GM12878 (cell line): ENCODE measurements around the gene ART1. TPM values are rescaled to one million over a fixed set of nuclear protein-coding genes. Genes with fewer than 3 reads are reported as not detected.

Experiments
- ETV6 ChIP-seq, 2 experiments: fragments of 450-650 bp in 1 of 2; IDR thresholded peaks in 1 of 2; conservative IDR thresholded peaks in 1 of 2; 2 replicates each; pipeline ENCODE4 v1.6.1; 2014; ENCODE audit warnings: antibody characterized with exemption in 1 of 2, borderline replicate concordance in 1 of 2, low read depth in 1 of 2, mild to moderate bottlenecking in 1 of 2, moderate library complexity in 1 of 2
- MYC ChIP-seq: IDR thresholded peaks from 2 replicates; pipeline ENCODE4 v1.6.1; 2011; ENCODE audit warnings: mild to moderate bottlenecking, low read length, moderate library complexity, inconsistent platforms; ENCODE audit not compliant: insufficient read depth, insufficient replicate concordance, insufficient read length, severe bottlenecking
- polyA plus RNA-seq, 11 experiments: library from polyadenylated mRNA; depleted of rRNA in 4 of 11; unstranded in 6 of 11; stranded (reverse) in 5 of 11; fragments of >200 nt; fragmentation: Nextera tagmentation in 4 of 11; fragmentation: Illumina TruSeq in 1 of 11; extraction: Ambion mirVana in 4 of 11; extraction: Trizol in 1 of 11; gene quantifications; 1 replicate in 1 of 11; 2 replicates in 10 of 11; pipeline versions ENCODE4 v1.2.1 to v1.2.3, GENCODE V29; 2011 to 2016; ENCODE audit warnings: inconsistent platforms in 2 of 11, missing spikeins in 2 of 11, low read depth in 1 of 11
- total RNA-seq, 4 experiments: library from RNA; depleted of rRNA in 3 of 4; stranded (reverse); fragments of >200 nt in 3 of 4; fragmentation: Illumina TruSeq in 1 of 4; extraction: Trizol in 1 of 4; gene quantifications; 2 replicates each; pipeline versions ENCODE4 v1.2.1 to v1.2.3, GENCODE V29; 2013 to 2021
- TF ChIP-seq, protein P1 (sequence below): fragments of 450-650 bp; IDR thresholded peaks from 2 replicates; pipeline ENCODE4 v1.6.1; 2017; ENCODE audit warnings: low read depth, mild to moderate bottlenecking, moderate library complexity
- TF ChIP-seq, protein P2 (sequence below): fragments of 450-650 bp; formaldehyde crosslinking; IDR thresholded peaks from 2 replicates; pipeline ENCODE4 v1.5.0; 2022; ENCODE audit warnings: mild to moderate bottlenecking, missing genetic modification characterization
- TF ChIP-seq, protein P3 (sequence below): fragments of 450-650 bp; formaldehyde crosslinking; IDR thresholded peaks from 2 replicates; pipeline ENCODE4 v1.4.0; 2020; ENCODE audit warnings: mild to moderate bottlenecking, moderate library complexity

Gene ART1
- total and polyA plus RNA-seq, 10 of the 15 experiments (the other 5 are each of a cell fraction or from before 2014, with no cell fraction given) = not detected

DNA sequence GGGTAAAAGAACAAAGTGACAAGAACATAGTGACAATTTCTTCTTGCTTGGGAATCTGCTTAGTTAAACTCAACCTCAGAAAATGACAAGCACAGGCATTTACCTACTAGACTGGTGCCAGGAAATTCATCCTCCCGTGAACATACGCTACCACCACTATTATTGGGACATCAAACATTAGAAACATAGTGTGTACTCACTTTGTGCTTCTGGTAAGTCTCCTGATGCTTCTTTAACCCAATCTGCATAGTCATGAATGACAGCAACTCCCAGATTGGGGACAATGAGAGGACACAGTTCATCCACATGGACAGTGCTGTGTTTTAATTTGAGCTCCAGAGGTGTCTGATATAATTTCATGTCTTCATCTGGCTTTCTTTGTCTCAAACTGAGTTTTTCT, 55.5 kb downstream of the ART1 start (continued):
- TF ChIP-seq MYC (no peak), ETV6 (conservative IDR thresholded peaks at IDR 0.05 in 1 of 2, IDR thresholded peaks at IDR 0.05 in 1 of 2; ENCODE audit: borderline replicate concordance in 1 of 2, low read depth in 1 of 2) (no peak)
- TF ChIP-seq, protein P1, sequence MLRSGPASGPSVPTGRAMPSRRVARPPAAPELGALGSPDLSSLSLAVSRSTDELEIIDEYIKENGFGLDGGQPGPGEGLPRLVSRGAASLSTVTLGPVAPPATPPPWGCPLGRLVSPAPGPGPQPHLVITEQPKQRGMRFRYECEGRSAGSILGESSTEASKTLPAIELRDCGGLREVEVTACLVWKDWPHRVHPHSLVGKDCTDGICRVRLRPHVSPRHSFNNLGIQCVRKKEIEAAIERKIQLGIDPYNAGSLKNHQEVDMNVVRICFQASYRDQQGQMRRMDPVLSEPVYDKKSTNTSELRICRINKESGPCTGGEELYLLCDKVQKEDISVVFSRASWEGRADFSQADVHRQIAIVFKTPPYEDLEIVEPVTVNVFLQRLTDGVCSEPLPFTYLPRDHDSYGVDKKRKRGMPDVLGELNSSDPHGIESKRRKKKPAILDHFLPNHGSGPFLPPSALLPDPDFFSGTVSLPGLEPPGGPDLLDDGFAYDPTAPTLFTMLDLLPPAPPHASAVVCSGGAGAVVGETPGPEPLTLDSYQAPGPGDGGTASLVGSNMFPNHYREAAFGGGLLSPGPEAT = no peak
- TF ChIP-seq, protein P2, sequence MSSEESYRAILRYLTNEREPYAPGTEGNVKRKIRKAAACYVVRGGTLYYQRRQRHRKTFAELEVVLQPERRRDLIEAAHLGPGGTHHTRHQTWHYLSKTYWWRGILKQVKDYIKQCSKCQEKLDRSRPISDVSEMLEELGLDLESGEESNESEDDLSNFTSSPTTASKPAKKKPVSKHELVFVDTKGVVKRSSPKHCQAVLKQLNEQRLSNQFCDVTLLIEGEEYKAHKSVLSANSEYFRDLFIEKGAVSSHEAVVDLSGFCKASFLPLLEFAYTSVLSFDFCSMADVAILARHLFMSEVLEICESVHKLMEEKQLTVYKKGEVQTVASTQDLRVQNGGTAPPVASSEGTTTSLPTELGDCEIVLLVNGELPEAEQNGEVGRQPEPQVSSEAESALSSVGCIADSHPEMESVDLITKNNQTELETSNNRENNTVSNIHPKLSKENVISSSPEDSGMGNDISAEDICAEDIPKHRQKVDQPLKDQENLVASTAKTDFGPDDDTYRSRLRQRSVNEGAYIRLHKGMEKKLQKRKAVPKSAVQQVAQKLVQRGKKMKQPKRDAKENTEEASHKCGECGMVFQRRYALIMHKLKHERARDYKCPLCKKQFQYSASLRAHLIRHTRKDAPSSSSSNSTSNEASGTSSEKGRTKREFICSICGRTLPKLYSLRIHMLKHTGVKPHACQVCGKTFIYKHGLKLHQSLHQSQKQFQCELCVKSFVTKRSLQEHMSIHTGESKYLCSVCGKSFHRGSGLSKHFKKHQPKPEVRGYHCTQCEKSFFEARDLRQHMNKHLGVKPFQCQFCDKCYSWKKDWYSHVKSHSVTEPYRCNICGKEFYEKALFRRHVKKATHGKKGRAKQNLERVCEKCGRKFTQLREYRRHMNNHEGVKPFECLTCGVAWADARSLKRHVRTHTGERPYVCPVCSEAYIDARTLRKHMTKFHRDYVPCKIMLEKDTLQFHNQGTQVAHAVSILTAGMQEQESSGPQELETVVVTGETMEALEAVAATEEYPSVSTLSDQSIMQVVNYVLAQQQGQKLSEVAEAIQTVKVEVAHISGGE (CRISPR knock-in tag) = no peak
- TF ChIP-seq, protein P3, sequence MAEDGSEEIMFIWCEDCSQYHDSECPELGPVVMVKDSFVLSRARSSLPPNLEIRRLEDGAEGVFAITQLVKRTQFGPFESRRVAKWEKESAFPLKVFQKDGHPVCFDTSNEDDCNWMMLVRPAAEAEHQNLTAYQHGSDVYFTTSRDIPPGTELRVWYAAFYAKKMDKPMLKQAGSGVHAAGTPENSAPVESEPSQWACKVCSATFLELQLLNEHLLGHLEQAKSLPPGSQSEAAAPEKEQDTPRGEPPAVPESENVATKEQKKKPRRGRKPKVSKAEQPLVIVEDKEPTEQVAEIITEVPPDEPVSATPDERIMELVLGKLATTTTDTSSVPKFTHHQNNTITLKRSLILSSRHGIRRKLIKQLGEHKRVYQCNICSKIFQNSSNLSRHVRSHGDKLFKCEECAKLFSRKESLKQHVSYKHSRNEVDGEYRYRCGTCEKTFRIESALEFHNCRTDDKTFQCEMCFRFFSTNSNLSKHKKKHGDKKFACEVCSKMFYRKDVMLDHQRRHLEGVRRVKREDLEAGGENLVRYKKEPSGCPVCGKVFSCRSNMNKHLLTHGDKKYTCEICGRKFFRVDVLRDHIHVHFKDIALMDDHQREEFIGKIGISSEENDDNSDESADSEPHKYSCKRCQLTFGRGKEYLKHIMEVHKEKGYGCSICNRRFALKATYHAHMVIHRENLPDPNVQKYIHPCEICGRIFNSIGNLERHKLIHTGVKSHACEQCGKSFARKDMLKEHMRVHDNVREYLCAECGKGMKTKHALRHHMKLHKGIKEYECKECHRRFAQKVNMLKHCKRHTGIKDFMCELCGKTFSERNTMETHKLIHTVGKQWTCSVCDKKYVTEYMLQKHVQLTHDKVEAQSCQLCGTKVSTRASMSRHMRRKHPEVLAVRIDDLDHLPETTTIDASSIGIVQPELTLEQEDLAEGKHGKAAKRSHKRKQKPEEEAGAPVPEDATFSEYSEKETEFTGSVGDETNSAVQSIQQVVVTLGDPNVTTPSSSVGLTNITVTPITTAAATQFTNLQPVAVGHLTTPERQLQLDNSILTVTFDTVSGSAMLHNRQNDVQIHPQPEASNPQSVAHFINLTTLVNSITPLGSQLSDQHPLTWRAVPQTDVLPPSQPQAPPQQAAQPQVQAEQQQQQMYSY (CRISPR knock-in tag) = no peak
